Erythroblast (primary cell): ENCODE results near the gene ZC3H12A.

Experiments used
- DNase-seq, 2 experiments: peaks; one replicate each; lab custom pipeline; 2025; lab: John Stamatoyannopoulos, UW
- GATA1 ChIP-seq: IDR thresholded peaks from 2 replicates; pipeline ENCODE4 v1.6.1; 2011; ENCODE audit warnings: low read depth, mild to moderate bottlenecking, control low read depth, low read length, moderate library complexity
- POLR2A ChIP-seq: IDR thresholded peaks from 2 replicates; pipeline ENCODE4 v1.6.1; 2011; ENCODE audit warnings: mild to moderate bottlenecking, low read length

The ZC3H12A gene

DNA sequence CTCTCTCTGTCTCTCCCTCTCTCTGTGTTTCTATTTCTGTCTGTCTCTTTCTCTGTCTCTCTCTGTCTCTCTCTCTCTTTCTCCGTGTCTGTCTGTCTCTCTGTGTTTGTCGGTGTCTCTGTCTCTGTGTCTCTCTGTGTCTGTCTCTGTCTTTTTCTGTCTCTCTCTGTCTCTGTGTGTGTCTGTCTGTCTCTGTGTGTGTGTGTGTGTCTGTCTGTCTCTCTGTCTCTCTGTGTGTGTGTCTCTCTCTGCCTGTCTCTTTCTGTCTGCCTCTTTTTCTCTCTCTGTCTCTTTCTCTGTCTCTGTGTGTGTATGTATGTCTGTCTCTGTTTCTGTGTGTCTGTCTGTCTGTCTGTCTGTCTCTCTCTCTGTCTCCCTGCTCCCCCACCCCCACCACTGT lies 31.7 kb upstream of the ZC3H12A start:
- no peak for TF ChIP-seq GATA1
- no peak for TF ChIP-seq POLR2A
- DNase-seq, result no peak

DNA sequence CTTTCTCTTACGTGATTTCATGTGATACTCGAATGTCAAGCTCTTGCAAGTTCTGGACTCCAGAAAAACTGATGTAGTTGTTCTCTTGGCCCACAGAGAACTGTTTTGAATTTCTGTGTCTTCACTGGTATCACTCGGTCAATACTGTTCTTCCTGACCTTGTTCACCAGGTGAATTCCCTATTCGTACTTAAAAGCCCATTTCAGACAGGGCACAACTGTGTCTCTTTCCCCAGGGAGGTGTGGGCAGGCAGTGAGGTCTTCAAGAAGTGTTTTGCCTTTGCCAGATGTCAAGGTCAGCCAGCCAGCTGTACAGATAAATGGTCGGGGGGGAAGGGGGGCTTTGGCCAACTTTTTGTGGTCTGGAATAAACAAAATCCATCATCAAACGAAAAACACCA lies 27.5 kb upstream of the ZC3H12A start:
- DNase-seq, result no peak
- TF ChIP-seq GATA1 (no peak), POLR2A (no peak)

DNA sequence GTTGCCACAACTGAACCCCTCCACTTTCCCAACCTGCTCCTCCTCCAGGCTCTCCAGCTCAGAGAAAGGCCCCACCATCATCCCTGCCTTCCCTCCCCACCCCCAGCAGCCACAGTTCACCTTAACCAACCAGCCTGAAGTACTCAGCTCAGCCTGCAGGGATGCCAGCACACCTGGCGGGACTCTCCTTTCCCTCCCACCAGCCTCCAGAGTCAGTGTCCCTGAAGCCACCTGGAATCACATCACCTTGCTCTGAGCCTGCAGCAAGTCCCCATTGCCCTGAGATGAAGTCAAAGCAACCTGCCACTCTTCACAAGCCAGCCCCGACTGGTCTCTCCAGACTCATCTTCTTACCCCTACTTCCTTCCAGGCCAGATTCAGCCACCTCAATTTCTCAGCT lies 26.2 kb upstream of the ZC3H12A start:
- TF ChIP-seq POLR2A (no peak), GATA1 (no peak)
- DNase-seq, result no peak

DNA sequence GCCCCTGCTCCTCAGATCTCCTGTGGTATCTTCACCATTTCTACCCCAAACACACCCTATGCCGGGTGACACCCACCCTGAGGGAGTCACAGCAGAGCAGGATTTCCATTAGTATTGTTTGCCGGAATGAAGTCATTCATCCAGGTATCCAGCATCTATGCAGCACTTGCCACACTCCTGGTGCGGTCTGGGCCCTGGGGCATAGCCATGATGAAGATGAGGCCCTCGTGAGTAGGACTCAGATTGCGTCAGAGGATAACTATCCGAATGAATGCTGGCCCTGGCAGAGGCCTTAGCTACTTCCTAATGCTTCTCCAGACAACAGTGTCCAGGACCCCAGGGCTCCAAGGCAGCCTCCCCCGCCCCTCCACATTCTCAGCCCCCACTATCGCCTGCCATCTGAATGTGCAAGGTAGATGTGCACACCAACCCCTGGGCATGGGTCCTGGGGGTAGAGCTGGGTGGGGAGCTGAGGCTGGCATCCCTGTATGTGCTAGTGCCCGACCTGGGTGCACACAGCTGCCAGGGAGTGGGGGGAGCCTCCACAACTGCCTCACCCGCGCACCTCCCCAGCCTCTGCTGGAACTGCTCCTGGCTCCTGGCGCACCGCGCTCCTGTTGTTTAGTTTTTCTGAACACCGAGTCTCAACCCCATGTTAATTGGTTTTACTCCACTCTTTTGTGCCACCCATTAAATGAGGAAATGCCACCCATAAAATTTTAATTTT lies 25.5 kb upstream of the ZC3H12A start:
- no peak for TF ChIP-seq GATA1
- TF ChIP-seq POLR2A, result no peak
- DNase-seq, result no peak

DNA sequence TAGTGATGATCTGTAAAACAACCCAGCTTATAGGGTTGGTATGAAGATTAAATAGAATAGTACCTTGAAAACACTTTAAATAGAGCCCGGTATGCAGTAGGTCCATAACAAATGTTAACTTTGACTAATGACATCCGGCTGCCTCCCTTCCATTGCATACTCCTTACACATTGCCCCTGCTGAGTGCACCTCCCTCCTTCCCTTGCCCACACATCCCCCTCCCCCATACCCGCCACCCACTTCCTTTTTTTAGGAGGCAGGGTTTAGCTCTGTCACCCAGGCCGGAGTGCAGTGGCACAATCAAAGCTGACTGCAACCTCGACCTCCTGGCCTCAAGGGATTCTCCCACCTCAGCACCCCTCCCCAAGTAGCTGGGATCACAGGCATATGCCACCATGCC lies 24.4 kb upstream of the ZC3H12A start:
- DNase-seq, result no peak
- TF ChIP-seq GATA1 (no peak), POLR2A (no peak)

DNA sequence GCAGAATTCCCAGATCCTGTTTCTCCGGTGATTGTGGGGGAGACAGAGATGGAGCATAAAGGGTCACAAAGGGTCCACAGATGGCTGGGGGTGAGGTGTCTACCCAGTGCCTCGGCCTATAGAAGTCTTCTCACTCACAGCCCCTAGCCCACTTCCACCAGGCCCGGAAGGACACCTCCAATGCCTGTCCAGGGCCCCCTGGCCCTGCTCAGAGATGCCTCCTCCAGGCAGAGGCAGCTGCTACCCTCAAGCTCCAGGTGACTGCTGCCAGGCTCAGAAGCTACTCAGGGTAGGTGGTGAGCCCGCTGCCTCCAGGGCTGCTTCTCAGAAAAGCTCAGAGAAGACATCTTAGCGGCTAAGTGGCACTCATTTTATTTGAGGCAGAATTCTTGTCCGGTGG lies 22.0 kb upstream of the ZC3H12A start:
- no peak for DNase-seq
- TF ChIP-seq POLR2A (no peak), GATA1 (no peak)

DNA sequence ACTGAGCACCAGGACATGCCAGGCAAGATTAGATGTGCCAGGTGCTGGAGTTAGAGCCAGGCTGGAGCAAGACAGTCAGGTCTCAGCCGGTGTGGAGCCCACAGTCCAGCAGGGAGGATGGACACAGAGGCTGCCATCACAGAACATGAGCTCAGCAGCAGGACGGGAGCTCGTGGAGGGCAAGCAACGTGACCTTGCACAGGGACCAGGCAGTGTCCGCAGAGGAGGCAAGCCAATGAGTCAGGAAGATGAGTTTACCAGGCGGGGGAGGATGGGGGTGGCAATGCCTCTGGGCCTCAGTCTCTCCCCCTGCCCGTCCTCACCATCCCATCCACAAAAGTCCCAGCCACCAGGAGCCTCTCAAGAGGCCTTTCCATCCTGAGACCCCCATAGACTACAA lies 20.7 kb upstream of the ZC3H12A start:
- TF ChIP-seq POLR2A (no peak), GATA1 (no peak)
- DNase-seq, result no peak

DNA sequence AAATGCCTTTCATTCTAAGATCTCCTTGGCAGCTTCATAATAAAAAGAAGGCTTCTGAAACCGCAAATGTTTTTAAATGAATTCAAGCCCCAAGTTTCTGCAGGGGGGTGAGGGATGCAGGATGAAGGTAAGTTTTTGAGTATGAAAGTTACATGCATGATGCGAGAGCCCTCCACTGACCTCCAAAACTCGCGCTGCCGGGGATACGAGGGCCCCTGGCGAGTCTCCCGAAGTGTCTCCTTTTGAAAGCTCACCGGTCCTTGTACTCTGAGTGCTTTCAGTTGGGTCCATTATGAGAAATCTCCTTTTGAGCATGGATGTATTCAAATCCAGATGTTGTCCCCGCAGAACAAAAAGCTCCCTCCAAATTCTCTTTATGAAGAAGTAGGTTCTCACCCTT lies 18.9 kb upstream of the ZC3H12A start:
- no peak for TF ChIP-seq GATA1
- TF ChIP-seq POLR2A, result no peak
- DNase-seq, result no peak

DNA sequence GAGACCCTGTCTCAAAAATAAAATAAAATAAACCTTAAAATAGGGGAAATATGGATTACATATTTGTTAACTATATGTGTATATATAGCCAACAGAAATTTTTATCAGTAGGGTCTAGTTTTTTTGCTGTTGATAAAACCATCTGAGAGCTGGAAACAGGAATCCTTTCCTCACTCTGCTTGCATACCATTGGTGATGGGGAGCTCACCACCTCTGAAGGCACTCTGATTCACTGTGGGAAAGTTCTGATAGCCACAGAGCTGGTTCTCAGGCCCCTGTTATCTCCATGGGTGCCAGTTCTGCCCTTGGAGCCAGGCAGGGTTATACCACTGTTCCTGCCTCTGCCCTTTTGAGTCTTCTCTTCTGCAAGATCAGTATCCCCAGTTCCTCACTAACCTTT lies 17.8 kb upstream of the ZC3H12A start:
- TF ChIP-seq POLR2A (no peak), GATA1 (no peak)
- no peak for DNase-seq

DNA sequence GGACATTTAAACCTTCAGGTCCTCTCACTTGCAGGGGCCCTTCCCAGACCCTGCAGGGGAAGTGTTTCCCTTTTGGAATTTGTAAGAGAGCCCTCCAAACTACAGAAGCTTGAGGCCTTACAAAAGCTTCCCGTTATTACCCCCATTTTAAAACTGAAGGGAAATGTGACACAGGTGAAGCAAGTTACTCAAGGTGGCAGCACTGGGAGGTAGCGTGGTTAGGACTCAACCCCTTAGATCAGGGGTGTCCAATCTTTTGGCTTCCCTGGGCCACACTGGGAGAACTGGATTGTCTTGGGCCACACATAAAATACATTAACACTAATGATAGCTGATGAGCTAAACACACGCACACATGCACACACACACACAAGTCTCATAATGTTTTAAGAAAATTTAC lies 15.8 kb upstream of the ZC3H12A start:
- DNase-seq, result no peak

DNA sequence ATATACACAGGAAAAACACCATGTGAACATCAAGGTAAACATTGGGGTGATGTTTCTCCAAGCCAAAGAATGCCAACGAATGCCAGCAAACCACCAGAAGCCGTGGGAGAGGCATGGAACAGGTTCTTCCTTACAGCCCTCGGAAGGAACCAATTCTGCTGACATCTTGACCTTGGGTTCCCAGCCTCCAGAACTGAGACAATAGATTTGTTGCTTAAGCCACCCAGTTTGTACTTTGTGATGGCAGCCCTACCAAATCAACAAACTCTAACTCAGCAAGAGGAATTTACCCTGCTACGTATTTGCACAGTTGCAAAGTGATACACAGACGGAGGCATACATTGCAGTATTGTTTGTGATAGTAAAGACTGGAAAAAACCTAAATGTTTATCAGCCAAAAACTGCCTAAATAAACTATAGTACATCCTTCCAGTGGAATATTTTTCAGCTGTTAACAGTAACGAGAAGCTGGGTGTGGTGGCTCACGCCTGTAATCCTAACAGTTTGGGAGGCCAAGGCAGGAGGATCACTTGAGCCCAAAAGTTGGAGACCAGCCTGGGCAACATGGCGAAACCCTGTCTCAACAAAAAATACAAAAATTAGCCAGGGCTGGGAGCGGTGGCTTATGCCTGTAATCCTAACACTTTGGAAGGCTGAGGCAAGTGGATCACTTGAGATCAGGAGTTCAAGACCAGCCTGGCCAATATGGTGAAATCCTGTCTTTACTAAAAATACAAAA lies 12.5 kb upstream of the ZC3H12A start:
- no peak for DNase-seq
- no peak for TF ChIP-seq POLR2A
- no peak for TF ChIP-seq GATA1

More for the DNA sequence above, 15.8 kb upstream of the ZC3H12A start:
- TF ChIP-seq GATA1 (no peak), POLR2A (no peak)

DNA sequence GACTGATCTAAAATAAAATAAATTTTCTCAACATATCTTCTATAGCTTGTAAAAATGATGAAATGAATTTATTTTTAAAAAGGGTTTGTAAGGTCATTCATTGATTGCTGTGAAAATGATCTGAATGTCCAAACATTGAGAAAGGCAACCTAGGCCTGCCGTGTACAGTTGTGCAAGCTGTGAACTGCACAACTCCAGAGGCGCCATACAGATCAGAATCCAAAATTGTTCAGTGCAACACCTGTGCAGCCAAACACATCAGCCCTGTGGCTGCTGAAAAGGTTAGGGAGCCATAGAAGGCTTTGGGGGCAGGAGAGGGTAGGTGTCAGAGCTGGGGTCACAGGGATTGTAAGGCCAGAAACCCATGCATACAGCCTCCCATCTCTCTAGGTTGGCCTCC lies 9.9 kb upstream of the ZC3H12A start:
- no peak for TF ChIP-seq POLR2A
- TF ChIP-seq GATA1, result no peak
- no peak for DNase-seq

DNA sequence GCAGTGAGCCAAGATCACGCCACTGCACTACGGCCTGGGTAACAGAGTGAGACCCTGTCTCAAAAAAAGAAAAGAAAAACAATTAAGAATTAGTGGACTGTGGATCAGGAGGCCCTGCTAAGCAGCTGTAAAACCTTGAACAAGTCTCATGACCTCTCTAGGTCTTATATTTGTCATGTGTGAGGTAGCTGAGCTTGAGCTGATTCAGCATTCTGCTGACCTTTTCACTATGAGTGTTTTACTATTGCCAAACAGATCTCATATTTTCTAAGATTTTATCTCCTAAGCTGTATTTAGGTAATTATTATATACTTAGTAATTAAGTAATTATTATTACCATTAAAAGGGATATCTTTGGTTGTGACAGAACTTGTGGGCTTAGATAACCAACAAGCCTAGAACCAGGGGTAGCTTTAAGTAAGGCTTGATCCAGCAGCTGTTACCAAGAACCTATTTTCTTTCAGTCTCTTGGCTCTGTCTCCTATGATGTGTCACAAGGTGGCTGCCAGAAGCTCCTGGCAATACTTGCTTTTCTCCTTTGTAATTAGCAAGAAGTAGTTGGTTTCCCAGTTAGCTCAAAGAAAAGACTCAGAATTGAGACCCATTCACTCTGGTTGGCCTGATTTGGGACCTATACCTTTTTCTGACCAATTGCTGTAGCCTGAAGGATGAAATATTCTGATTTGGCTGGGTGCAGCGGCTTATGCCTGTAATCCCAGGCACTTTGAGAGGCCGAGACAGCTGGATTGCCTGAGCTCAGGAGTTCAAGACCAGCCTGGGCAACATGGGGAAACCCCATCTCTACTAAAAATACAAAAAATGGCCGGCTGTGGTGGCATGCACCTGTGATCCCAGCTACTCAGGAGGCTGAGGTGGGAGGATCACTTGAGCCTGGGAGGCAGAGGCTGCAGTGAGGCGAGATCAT lies 8.5 kb upstream of the ZC3H12A start:
- TF ChIP-seq GATA1 (no peak), POLR2A (no peak)

More for the DNA sequence above, 8.5 kb upstream of the ZC3H12A start:
- no peak for DNase-seq
